Measurements from ENCODE around the gene HP1BP3.

The HP1BP3 gene

DNA sequence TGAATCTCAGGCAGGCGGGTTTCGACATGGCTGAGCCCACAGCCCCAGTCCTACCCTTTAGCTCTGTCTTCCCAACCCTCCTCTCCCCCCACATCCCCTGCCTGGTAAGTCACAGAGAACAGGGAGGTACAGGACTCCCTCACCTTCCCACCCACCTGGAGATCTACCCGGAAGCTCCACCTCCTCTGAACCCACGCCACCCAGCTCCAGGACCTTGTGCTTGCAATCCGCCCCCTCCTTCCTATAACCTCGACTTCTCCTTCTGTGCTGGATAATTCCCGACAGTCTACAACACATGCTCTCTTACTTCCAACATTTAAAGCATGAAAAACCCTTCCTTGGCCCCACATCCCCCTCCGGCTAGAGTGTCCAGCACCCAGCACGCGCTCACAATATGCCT, 91.6 kb downstream of the HP1BP3 start:
- in situ Hi-C loops (cut with MboI; ENCODE audit: low sequenced_read_pairs) = no loop called here

DNA sequence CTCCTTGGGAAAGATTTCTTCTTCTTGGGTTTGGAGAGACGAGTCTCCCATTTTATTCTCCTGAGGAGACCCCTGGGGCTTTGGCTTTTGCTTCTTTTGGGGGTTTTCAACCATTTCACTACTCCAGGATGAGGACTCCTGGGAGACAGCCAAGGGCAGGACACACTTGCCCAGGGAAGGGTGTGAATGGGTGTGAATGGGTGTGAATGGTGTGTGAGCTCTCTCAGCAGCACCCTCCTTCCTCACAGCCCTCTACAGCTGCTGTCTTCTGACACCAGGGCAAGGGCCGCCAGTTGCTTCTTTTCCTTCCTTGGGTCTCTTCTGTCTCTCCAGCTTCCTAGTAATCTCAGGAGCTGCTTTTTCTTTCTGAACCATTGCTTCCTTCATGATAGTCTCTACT, 93.5 kb downstream of the HP1BP3 start:
- in situ Hi-C loops (cut with MboI; ENCODE audit: low sequenced_read_pairs) = no loop called here

Measured in hTERT RPE-1 (cell line).